CD4-positive, alpha-beta memory T cell (primary cell): ENCODE measurements around the gene GSTT2. TPM values are rescaled to one million over a fixed set of nuclear protein-coding genes. Genes with fewer than 3 reads are reported as not detected.
"Not testable (repeated sequence)": the region's sequence is repeated elsewhere in the genome, so short reads cannot be mapped to it uniquely, and the experiment has no call there.

ENCODE experiments used
- CTCF ChIA-PET: fragments of 350-600 bp; sonication (Branson Sonifier 250); formaldehyde crosslinking; loops from one replicate; lab custom pipeline; 2021; ENCODE audit warnings: inconsistent platforms; ENCODE audit not compliant: partially characterized antibody; lab: Charles Lee
- POLR2A ChIA-PET: fragments of 350-600 bp; sonication (Branson Sonifier 250); formaldehyde crosslinking; loops from one replicate; lab custom pipeline; 2021; ENCODE audit not compliant: partially characterized antibody; lab: Charles Lee
- DNase-seq, 5 donors: peaks; one replicate each; pipeline versions ENCODE4 v3.0.0 to v3.0.0-alpha.2; 2020 to 2022; ENCODE audit warnings: mixed read lengths in 1 of 5
- H3K27ac ChIP-seq: one replicate; pipeline ENCODE4 v1.7.0; 2013; ENCODE audit warnings: low read depth, low read length
- H3K27me3 ChIP-seq: 2 replicates; pipeline ENCODE4 v1.7.0; 2013; ENCODE audit warnings: mild to moderate bottlenecking, low read length, moderate library complexity; ENCODE audit not compliant: insufficient read depth
- H3K36me3 ChIP-seq: 2 replicates; pipeline ENCODE4 v1.7.0; 2013; ENCODE audit warnings: mild to moderate bottlenecking, low read length, moderate library complexity; ENCODE audit not compliant: insufficient read depth
- H3K4me1 ChIP-seq: 2 replicates; pipeline ENCODE4 v1.7.0; 2013; ENCODE audit warnings: mild to moderate bottlenecking, low read length, moderate library complexity; ENCODE audit not compliant: insufficient read depth
- H3K4me3 ChIP-seq, 2 donors: one replicate each; pipeline ENCODE4 v1.7.0; 2013; ENCODE audit warnings: low read length in 2 of 2, mild to moderate bottlenecking in 1 of 2
- H3K9me3 ChIP-seq, 2 donors: one replicate each; pipeline ENCODE4 v1.7.0; 2013; ENCODE audit warnings: low read length in 2 of 2, control low read depth in 1 of 2; ENCODE audit not compliant: control insufficient read depth in 1 of 2
- H3K27ac Mint-ChIP-seq, 7 donors: one replicate each; pipeline ENCODE4 v1.8.0; 2020 to 2021; ENCODE audit warnings: mixed read lengths in 7 of 7, mild to moderate bottlenecking in 6 of 7, inconsistent platforms in 3 of 7, moderate library complexity in 3 of 7
- H3K27me3 Mint-ChIP-seq, 2 donors: one replicate each; pipeline ENCODE4 v1.8.0; 2020 to 2021; ENCODE audit warnings: mixed read lengths in 2 of 2
- H3K36me3 Mint-ChIP-seq, 2 donors: one replicate each; pipeline ENCODE4 v1.8.0; 2020 to 2021; ENCODE audit warnings: mixed read lengths in 2 of 2, inconsistent platforms in 1 of 2, mild to moderate bottlenecking in 1 of 2
- H3K4me1 Mint-ChIP-seq, 4 donors: one replicate each; pipeline ENCODE4 v1.8.0; 2020 to 2021; ENCODE audit warnings: mixed read lengths in 4 of 4, mild to moderate bottlenecking in 1 of 4
- H3K4me3 Mint-ChIP-seq, 8 donors: one replicate each; pipeline ENCODE4 v1.8.0; 2020 to 2021; ENCODE audit warnings: mixed read lengths in 8 of 8, mild to moderate bottlenecking in 7 of 8, moderate library complexity in 6 of 8, inconsistent platforms in 3 of 8
- H3K9me3 Mint-ChIP-seq, 8 donors: one replicate each; pipeline ENCODE4 v1.8.0; 2020 to 2021; ENCODE audit warnings: mixed read lengths in 8 of 8, mild to moderate bottlenecking in 5 of 8, inconsistent platforms in 3 of 8, moderate library complexity in 1 of 8
- intact Hi-C: fragments of 100-400 bp; cut with micrococcal nuclease; formaldehyde crosslinking; loops from one replicate; pipeline ENCODE4 v1.15.1; 2023
- polyA plus RNA-seq, 2 donors: library from polyadenylated mRNA; unstranded; fragments of 300-500 nt; fragmentation: Illumina TruSeq; gene quantifications; one replicate each; pipeline ENCODE4 v1.2.3, GENCODE V29; 2021
- total RNA-seq, 2 experiments: library from RNA; stranded (reverse); gene quantifications; one replicate each; pipeline ENCODE4 v1.2.3, GENCODE V29; 2021

Gene GSTT2
- total and polyA plus RNA-seq, 4 experiments from 2014 or later, result not detected

DNA sequence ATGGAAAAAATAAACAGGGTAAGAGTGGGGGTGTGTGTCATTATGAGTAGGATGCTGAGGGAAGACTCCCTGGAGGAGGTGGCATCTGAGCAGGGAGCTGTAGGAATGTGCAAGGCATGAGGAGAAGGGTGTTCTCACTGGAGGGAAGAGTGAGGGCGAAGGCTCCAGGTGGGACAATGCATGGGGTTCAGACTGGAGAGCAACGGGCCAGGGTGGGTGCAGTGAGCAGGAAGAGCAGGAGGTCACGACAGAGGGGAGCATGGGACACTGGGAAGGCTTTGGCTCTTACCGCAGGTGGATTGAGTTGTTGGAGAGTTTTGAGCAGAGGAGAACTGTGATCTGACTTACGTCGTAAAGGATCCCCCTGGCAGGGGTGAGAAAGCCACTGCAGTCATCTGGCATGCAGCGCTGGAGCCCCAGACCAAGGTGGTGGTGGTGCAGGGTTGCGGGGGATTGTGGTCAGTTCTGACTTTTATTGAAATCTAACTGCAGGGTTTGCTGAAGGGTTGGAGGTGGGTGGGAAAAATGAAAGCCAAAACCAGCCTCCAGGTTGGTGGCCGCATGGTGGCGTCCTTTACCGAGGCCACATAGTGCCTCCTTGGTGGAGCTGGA lies 27.0 kb upstream of the GSTT2 start:
- H3K27ac Mint-ChIP-seq, result peak overlapping the region in 3 of 7 donors; percentile 19 to 36 (median 24)
- H3K9me3 ChIP-seq, H3K27me3 ChIP-seq, CTCF ChIA-PET, H3K27me3 Mint-ChIP-seq, H3K9me3 Mint-ChIP-seq, H3K27ac ChIP-seq, H3K4me1 ChIP-seq, H3K4me1 Mint-ChIP-seq, DNase-seq, POLR2A ChIA-PET, H3K4me3 ChIP-seq, H3K36me3 Mint-ChIP-seq, H3K36me3 ChIP-seq, H3K4me3 Mint-ChIP-seq: not testable (repeated sequence)
- intact Hi-C loops, result loop anchor here (10.0 kb wide), 3 partner anchors 98 to 328 kb away; partner anchors contain the start of gene SLC2A11

DNA sequence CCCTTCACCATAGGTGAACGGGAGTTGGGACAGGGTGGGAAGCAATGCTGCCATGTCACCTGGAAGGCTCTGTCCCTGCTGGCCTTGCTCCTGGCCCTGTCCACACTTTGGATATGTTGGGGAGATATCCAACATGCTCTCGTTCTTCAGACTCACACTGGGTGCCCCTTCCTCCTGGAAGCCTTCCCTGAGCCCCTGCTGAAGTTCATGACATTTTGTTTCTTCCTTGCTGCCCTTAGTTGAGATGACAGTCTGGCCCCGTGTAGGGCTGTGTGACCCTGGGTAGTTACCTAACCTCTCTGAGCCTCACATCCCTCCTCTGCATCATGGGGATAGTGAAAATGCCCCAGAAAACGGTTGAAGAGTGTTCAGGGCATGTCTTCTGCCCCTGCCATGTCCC lies 26.4 kb upstream of the GSTT2 start:
- POLR2A ChIA-PET, result not testable (repeated sequence)

DNA sequence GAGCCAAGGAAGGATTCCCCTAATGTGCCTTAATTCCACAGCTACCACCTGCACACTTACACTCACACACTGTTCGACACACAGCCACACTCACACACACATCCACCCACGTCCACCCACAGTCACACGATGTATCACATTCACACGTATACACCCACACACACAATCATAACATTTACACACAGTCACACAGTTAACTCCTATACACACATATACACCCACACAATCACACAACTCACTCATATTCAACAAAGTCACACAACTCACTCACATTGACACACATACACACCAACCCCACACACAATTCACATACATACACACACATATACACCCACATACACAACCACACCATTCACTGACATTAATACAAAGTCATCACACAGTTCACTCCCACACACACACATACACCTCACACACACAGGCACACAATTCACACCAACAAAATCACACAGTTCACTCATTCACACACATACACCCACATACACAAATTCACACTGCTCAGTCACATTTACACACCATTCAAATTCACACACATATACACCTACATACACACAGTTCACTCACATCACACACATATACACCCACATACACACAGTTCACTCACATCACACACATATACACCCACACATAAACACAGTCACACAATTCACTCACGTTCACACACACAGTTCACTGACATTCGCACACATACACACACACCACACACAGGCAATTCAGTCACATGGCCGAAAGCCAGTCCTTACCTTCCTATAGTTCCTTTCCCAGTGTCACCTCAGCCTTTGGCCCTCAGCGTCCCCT lies 25.5 kb upstream of the GSTT2 start:
- H3K27me3 Mint-ChIP-seq, H3K36me3 Mint-ChIP-seq, CTCF ChIA-PET, DNase-seq, H3K27me3 ChIP-seq, H3K9me3 Mint-ChIP-seq, H3K4me1 Mint-ChIP-seq, H3K9me3 ChIP-seq, H3K36me3 ChIP-seq, POLR2A ChIA-PET, H3K27ac ChIP-seq, H3K4me1 ChIP-seq, H3K4me3 ChIP-seq: not testable (repeated sequence)
- intact Hi-C loops, result loop anchor here (10.0 kb wide), 3 partner anchors 100 to 330 kb away; partner anchors contain the start of gene SLC2A11
- Mint-ChIP-seq H3K27ac (peak overlapping the region in 1 of 7 donors; percentile 43), H3K4me3 (peak overlapping the region in 1 of 8 donors; percentile 1)

More for the DNA sequence above, 26.4 kb upstream of the GSTT2 start:
- H3K27me3 Mint-ChIP-seq, H3K9me3 ChIP-seq, H3K36me3 ChIP-seq, H3K4me1 ChIP-seq, H3K4me1 Mint-ChIP-seq, H3K27ac ChIP-seq, H3K27me3 ChIP-seq, H3K9me3 Mint-ChIP-seq, H3K4me3 Mint-ChIP-seq, H3K27ac Mint-ChIP-seq, DNase-seq, CTCF ChIA-PET, H3K36me3 Mint-ChIP-seq, H3K4me3 ChIP-seq: not testable (repeated sequence)
- intact Hi-C loops, result loop anchor here (10.0 kb wide), 3 partner anchors 99 to 329 kb away; partner anchors contain the start of gene SLC2A11

DNA sequence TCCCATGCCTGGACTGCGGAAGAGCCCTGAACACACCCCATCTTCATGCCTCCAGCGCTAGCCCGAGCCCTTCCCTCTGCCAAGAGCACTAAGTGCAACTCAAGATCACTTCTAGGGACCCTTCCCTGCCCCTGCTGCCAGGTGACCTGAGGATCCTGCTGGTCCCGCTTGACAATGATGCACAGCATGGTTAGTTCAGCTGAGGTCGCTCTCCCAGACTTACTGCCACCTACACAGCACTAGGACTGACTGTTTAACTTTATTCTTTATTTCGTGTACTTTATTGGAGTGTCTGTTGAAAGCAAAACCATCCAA lies 25.0 kb upstream of the GSTT2 start:
- H3K36me3 Mint-ChIP-seq, H3K27me3 Mint-ChIP-seq, H3K27ac ChIP-seq, H3K9me3 ChIP-seq, H3K4me1 Mint-ChIP-seq, H3K4me3 Mint-ChIP-seq, H3K4me1 ChIP-seq, H3K9me3 Mint-ChIP-seq, CTCF ChIA-PET, H3K27ac Mint-ChIP-seq, H3K4me3 ChIP-seq, H3K36me3 ChIP-seq, DNase-seq, H3K27me3 ChIP-seq, POLR2A ChIA-PET: not testable (repeated sequence)
- intact Hi-C loops, result loop anchor here (10.0 kb wide), 3 partner anchors 100 to 330 kb away; partner anchors contain the start of gene SLC2A11

DNA sequence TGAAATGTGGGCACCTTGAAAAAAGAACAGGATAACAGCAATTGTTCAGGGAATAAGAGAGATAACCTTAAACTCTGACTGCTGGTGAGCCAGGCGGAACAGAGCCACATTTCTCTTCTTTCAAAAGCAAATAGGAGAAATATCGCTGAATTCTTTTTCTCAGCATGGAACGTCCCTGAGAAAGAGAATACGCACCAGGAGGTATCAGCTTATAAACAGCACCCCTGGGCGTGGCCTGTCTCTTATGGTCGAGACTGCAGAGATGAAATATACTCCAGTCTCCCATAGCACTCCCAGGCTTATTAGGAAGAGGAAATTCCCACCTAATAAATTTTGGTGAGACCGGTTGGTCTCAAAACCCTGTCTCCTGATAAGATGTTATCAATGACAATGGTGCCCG lies 24.0 kb upstream of the GSTT2 start:
- H3K27me3 ChIP-seq, H3K36me3 ChIP-seq, H3K4me1 Mint-ChIP-seq, H3K9me3 ChIP-seq, H3K27me3 Mint-ChIP-seq, POLR2A ChIA-PET, H3K4me1 ChIP-seq, H3K4me3 ChIP-seq, H3K9me3 Mint-ChIP-seq, H3K27ac Mint-ChIP-seq, DNase-seq, H3K36me3 Mint-ChIP-seq, H3K27ac ChIP-seq, H3K4me3 Mint-ChIP-seq: not testable (repeated sequence)
- intact Hi-C loops, result loop anchor here (10.0 kb wide), 3 partner anchors 101 to 331 kb away; partner anchors contain the start of gene SLC2A11
- CTCF ChIA-PET, result interaction anchor here (0.6 kb wide), 1 partner anchor 92 kb away, joined by 3 read pairs; no protein-coding TSS in a partner anchor

DNA sequence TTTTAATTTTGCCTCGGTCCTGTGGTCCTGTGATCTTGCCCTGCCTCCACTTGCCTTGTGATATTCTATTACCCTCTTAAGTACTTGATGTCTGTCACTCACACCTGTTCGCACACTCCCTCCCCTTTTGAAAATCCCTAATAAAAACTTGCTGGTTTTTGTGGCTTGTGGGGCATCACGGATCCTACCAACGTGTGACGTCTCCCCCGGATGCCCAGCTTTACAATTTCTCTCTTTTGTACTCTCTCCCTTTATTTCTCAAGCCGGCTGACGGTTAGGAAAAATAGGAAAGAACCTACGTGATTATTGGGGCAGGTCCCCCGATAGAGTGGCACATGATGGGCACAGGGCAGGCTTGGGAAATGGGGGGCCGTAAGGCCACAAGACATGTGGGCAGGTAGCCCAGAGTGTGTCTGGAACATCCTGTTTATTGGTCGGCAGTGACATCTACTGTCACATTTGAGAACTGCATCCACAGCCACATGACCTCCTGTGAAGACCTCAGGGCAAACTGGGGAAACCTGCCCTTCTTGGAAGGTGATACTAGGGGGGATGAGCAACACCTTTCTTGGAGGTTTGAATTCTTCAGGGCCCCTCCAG lies 23.5 kb upstream of the GSTT2 start:
- H3K36me3 ChIP-seq, H3K4me1 ChIP-seq, H3K9me3 ChIP-seq, POLR2A ChIA-PET, H3K4me3 ChIP-seq, H3K36me3 Mint-ChIP-seq, H3K27me3 ChIP-seq, H3K4me1 Mint-ChIP-seq, H3K4me3 Mint-ChIP-seq, H3K27ac ChIP-seq, H3K9me3 Mint-ChIP-seq, H3K27me3 Mint-ChIP-seq: not testable (repeated sequence)
- intact Hi-C loops, result loop anchor here (10.0 kb wide), 3 partner anchors 102 to 332 kb away; partner anchors contain the start of gene SLC2A11
- DNase-seq, result peak; percentile 70 to 77 (median 73)
- peak overlapping the region in 2 of 7 donors; percentile 66 to 72 for H3K27ac Mint-ChIP-seq
- CTCF ChIA-PET, result interaction anchor here (0.6 kb wide), 1 partner anchor 92 kb away, joined by 3 read pairs; no protein-coding TSS in a partner anchor

DNA sequence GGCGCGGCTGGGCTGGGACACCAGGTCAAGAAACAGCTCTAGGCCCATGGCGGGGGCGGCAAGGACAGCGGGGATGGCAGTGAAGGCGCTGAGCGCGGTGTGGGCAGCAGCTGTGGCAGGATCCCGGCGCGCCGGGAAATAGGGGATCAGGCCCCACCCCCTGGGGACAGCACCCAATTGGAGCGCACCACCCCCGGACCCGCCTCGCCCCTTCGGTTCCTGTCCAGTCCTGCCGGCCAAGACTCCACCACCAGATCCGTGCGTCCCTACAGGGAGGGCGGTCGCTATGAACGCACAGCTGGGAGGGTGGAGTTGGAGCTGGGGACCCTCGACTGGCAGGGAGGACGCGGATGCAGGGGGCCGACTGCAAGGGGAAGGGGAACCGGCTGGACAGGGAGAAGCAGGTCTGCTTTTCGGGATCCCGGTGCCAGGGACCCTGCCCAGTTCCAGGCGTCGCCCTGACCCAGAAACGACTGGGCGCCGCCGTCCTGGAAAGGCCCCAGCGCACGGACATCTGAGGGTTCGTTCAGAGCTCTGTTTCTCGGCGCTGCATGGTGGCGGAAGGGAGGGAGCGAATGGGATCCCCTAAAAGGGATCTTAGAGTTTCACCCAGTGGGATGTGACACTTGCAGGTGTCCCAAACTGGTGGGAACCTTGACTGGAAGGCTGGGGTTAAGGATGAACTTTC lies 18.7 kb upstream of the GSTT2 start, which contains the start of gene GSTT2B:
GSTT2B (minus strand) TSS at position 112 of the 688 bp plus-strand sequence; CDS start at position 48, 64 bp downstream.
- H3K4me1 Mint-ChIP-seq, intact Hi-C loops, H3K36me3 ChIP-seq: not testable (repeated sequence)

More for the DNA sequence above, 18.7 kb upstream of the GSTT2 start, which contains the start of gene GSTT2B:
- H3K4me3 ChIP-seq, H3K27me3 Mint-ChIP-seq, H3K9me3 ChIP-seq, H3K36me3 Mint-ChIP-seq, H3K4me1 ChIP-seq, H3K27ac Mint-ChIP-seq, CTCF ChIA-PET, H3K4me3 Mint-ChIP-seq, H3K27ac ChIP-seq, DNase-seq, H3K27me3 ChIP-seq, POLR2A ChIA-PET, H3K9me3 Mint-ChIP-seq: not testable (repeated sequence)
